Adrenal gland (tissue), 12 donors: ENCODE data around the gene MAP3K19. TPM values are rescaled to one million over a fixed set of nuclear protein-coding genes. Genes with fewer than 3 reads are reported as not detected.

Experiments
- DNase-seq, 7 donors: peaks; one replicate each; pipeline ENCODE4 v3.0.0-alpha.2; 2019 to 2020
- H3K27ac ChIP-seq, 5 donors: fragments of 200-600 bp; sonication (generic) in 4 of 5; 1 replicate in 3 of 5; 2 replicates in 2 of 5; pipeline versions ENCODE4 v1.5.1 to v1.8.0; 2016 to 2020; ENCODE audit warnings: mild to moderate bottlenecking in 1 of 5
- H3K27me3 ChIP-seq: fragments of 200-600 bp; 2 replicates; pipeline ENCODE4 v1.8.0; 2021
- H3K36me3 ChIP-seq, 2 donors: fragments of 200-600 bp; replicated peaks in 1 of 2; 1 replicate in 1 of 2; 2 replicates in 1 of 2; pipeline versions ENCODE4 v1.5.1 to v1.8.0; 2018 to 2022
- H3K4me1 ChIP-seq, 2 donors: fragments of 200-600 bp; replicated peaks in 1 of 2; 1 replicate in 1 of 2; 2 replicates in 1 of 2; pipeline versions ENCODE4 v1.5.1 to v1.8.0; 2018 to 2021
- H3K4me3 ChIP-seq, 4 donors: fragments of 200-600 bp; sonication (generic) in 3 of 4; one replicate each; pipeline ENCODE4 v1.5.1; 2016 to 2018
- H3K9me3 ChIP-seq, 3 donors: fragments of 200-600 bp; sonication (generic) in 1 of 3; replicated peaks in 1 of 3; 1 replicate in 2 of 3; 2 replicates in 1 of 3; pipeline versions ENCODE4 v1.5.1 to v1.8.0; 2016 to 2021
- CTCF ChIP-seq, 6 experiments: fragments of 450-650 bp in 4 of 6; fragments of 200-600 bp in 2 of 6; sonication (generic) in 1 of 6; IDR thresholded peaks; 1 replicate in 5 of 6; 2 replicates in 1 of 6; pipeline versions ENCODE4 v1.5.1 to v1.8.0; 2016 to 2021; ENCODE audit warnings: antibody characterized with exemption in 6 of 6, mild to moderate bottlenecking in 2 of 6, moderate library complexity in 1 of 6
- POLR2A ChIP-seq, 2 donors: fragments of 450-650 bp; IDR thresholded peaks; one replicate each; pipeline ENCODE4 v1.6.1; 2017; ENCODE audit warnings: antibody characterized with exemption in 2 of 2, mild to moderate bottlenecking in 2 of 2, moderate library complexity in 1 of 2
- WGBS, 4 donors: extraction: QIAGEN DNeasy Blood & Tissue Kit in 2 of 4; methylation state at CpG; one replicate each; pipeline versions ENCODE4 v1.1.5 to v1.1.7; 2013 to 2017; 5-methylcytosine and 5-hydroxymethylcytosine counted together
- intact Hi-C, 2 donors: fragments of 100-400 bp; cut with DNase I; formaldehyde crosslinking; loops; one replicate each; pipeline versions ENCODE4 v1.14.1 to v1.15.0; 2022 to 2023
- polyA plus RNA-seq, 3 donors: library from polyadenylated mRNA; stranded (reverse); fragments of 200-250 nt in 2 of 3; fragments of 350-450 nt in 1 of 3; fragmentation: Illumina TruSeq in 1 of 3; extraction: RNeasy Lipid Tissue Mini Kit (QIAGEN cat#74804) in 1 of 3; gene quantifications; one replicate each; pipeline ENCODE4 v1.2.3, GENCODE V29; 2013 to 2014
- total RNA-seq, 9 donors: library from RNA; depleted of rRNA in 4 of 9; stranded (reverse); fragments of >200 nt in 4 of 9; fragments of 120-200 nt in 1 of 9; fragmentation: NEBNext Ultra II Directional in 1 of 9; extraction: Animal tissue kit (Norgen Biotek cat#: 25700) in 1 of 9; gene quantifications; one replicate each; pipeline versions ENCODE4 v1.1.0 to v1.2.4, GENCODE V29; 2013 to 2023
- donor health status: healthy with polysubstance abuse.
- donor health status: Bipolar disorder and iron deficiency.
- donor health status: DM: yes; HTN: yes; CAD: no.
- donor health status: DM: no; HTN: no; CAD: no.
- donor health status: DM: no; HTN: no; CAD: no.
- donor health status: DM: yes; HTN: yes; CAD: no.

The MAP3K19 gene
- total and polyA plus RNA-seq, 12 donors, result not detected

- TF ChIP-seq POLR2A (IDR thresholded peaks at IDR 0.05) (no peak), CTCF (IDR thresholded peaks at IDR 0.05) (no peak)
- 79 to 88% (median 85%) methylated on average over 3 to 4 of the region's 4 CpGs for WGBS, 4 donors
Observed at GRCh38 chr2:135002836-135003235, 44.4 kb downstream of the MAP3K19 start.

GRCh38 chr2:134999521-134999920 lies 47.7 kb downstream of the MAP3K19 start:
- WGBS, 4 donors, result 74 to 93% (median 83%) methylated on average over 2 of the region's 2 CpGs
- Histone ChIP-seq H3K4me3 (no peak overlapping the region), H3K4me1 (peaks cover 0 to 5% of the 10 kb centered on the region in 2 donors), H3K9me3 (no peaks in the 10 kb centered on the region), H3K27ac (no peak overlapping the region), H3K36me3 (no peaks in the 10 kb centered on the region), H3K27me3 (no peaks in the 10 kb centered on the region)
- no peak for TF ChIP-seq CTCF (IDR thresholded peaks at IDR 0.05)
- no peak for TF ChIP-seq POLR2A (IDR thresholded peaks at IDR 0.05)
- intact Hi-C loops, result no loop called here
- no peak for DNase-seq

More at GRCh38 chr2:135002836-135003235, 44.4 kb downstream of the MAP3K19 start:
- intact Hi-C loops, result loop anchor here in 1 of 2 donors (5.0 to 10.0 kb wide), 2 partner anchors 602 to 709 kb away; no protein-coding TSS in a partner anchor
- H3K4me1 ChIP-seq, result peaks cover 0 to 5% of the 10 kb centered on the region in 2 donors
- no peaks in the 10 kb centered on the region for H3K27me3 ChIP-seq
- DNase-seq, result no peak
- no peak overlapping the region for H3K4me3 ChIP-seq
- H3K27ac ChIP-seq, result no peak overlapping the region
- no peaks in the 10 kb centered on the region for H3K36me3 ChIP-seq
- H3K9me3 ChIP-seq, result no peaks in the 10 kb centered on the region

GRCh38 chr2:134988994-134989605 lies 58.1 kb downstream of the MAP3K19 start:
- Histone ChIP-seq H3K9me3 (no peaks in the 10 kb centered on the region), H3K4me3 (no peak overlapping the region), H3K36me3 (no peaks in the 10 kb centered on the region), H3K4me1 (no peaks in the 10 kb centered on the region), H3K27ac (no peak overlapping the region), H3K27me3 (no peaks in the 10 kb centered on the region)
- TF ChIP-seq POLR2A (IDR thresholded peaks at IDR 0.05) (no peak), CTCF (IDR thresholded peaks at IDR 0.05) (peak; percentile 11 to 57 (median 39))
- no peak for DNase-seq
- intact Hi-C loops, result no loop called here
- WGBS, 4 donors, result 15 to 18% (median 16%) methylated on average over 3 of the region's 3 CpGs

GRCh38 chr2:134985061-134985460 lies 62.2 kb downstream of the MAP3K19 start:
- Histone ChIP-seq H3K27me3 (no peaks in the 10 kb centered on the region), H3K36me3 (no peaks in the 10 kb centered on the region), H3K27ac (no peak overlapping the region), H3K9me3 (no peaks in the 10 kb centered on the region), H3K4me3 (no peak overlapping the region), H3K4me1 (no peaks in the 10 kb centered on the region)
- WGBS, 4 donors, result 83 to 95% (median 85%) methylated on average over 3 of the region's 3 CpGs
- no peak for TF ChIP-seq POLR2A (IDR thresholded peaks at IDR 0.05)
- no peak for TF ChIP-seq CTCF (IDR thresholded peaks at IDR 0.05)
- intact Hi-C loops, result no loop called here
- no peak for DNase-seq
